ENCODE measurements around the gene EDNRA. TPM values are rescaled to one million over a fixed set of nuclear protein-coding genes. Genes with fewer than 3 reads are reported as not detected.

The EDNRA gene
- total RNA-seq, 1 experiment from 2014 or later: 0.13 TPM

- ATAC-seq: no peak
- TF ChIP-seq, protein P1, sequence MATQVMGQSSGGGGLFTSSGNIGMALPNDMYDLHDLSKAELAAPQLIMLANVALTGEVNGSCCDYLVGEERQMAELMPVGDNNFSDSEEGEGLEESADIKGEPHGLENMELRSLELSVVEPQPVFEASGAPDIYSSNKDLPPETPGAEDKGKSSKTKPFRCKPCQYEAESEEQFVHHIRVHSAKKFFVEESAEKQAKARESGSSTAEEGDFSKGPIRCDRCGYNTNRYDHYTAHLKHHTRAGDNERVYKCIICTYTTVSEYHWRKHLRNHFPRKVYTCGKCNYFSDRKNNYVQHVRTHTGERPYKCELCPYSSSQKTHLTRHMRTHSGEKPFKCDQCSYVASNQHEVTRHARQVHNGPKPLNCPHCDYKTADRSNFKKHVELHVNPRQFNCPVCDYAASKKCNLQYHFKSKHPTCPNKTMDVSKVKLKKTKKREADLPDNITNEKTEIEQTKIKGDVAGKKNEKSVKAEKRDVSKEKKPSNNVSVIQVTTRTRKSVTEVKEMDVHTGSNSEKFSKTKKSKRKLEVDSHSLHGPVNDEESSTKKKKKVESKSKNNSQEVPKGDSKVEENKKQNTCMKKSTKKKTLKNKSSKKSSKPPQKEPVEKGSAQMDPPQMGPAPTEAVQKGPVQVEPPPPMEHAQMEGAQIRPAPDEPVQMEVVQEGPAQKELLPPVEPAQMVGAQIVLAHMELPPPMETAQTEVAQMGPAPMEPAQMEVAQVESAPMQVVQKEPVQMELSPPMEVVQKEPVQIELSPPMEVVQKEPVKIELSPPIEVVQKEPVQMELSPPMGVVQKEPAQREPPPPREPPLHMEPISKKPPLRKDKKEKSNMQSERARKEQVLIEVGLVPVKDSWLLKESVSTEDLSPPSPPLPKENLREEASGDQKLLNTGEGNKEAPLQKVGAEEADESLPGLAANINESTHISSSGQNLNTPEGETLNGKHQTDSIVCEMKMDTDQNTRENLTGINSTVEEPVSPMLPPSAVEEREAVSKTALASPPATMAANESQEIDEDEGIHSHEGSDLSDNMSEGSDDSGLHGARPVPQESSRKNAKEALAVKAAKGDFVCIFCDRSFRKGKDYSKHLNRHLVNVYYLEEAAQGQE (IDR thresholded peaks at IDR 0.05; ENCODE audit: insufficient read depth in 1 of 2, low read depth in 2 of 2, low read length in 1 of 2): no peak
- TF ChIP-seq CTCF (IDR thresholded peaks at IDR 0.05): no peak
- Histone ChIP-seq H3K27me3 (ENCODE audit: control insufficient read depth, insufficient read depth, low read length) (no peaks in the 10 kb centered on the region), H3K9me3 (ENCODE audit: control insufficient read depth, insufficient read depth, low read depth, low read length) (no peaks in the 10 kb centered on the region), H3K36me3 (ENCODE audit: control insufficient read depth, insufficient read depth, low read length) (no peaks in the 10 kb centered on the region), H3K27ac (ENCODE audit: low read length) (no peak overlapping the region), H3K4me1 (ENCODE audit: control insufficient read depth, insufficient read depth, low read length) (no peaks in the 10 kb centered on the region), H3K4me3 (ENCODE audit: low read depth in 2 of 2, low read length in 2 of 2) (no peak overlapping the region)
- ChIA-PET CTCF (no interaction called here), POLR2A (interaction anchor here (0.6 kb wide), 1 partner anchor 428 kb away, joined by 3 read pairs; no protein-coding TSS in a partner anchor)
- DNase-seq (ENCODE audit: low read depth, low spot score): no peak
- intact Hi-C loops (cut with micrococcal nuclease; ENCODE audit: unreplicated experiment): no loop called here
- BruUV-seq (replicated peaks): no TSS peak
- in situ Hi-C loops (cut with HindIII; ENCODE audit: low pct_unique_long_range_greater_than_20kb, low sequenced_read_pairs): no loop called here
These were observed 105.1 kb downstream of the EDNRA start for GRCh38 chr4:147586032-147586431.

DNA sequence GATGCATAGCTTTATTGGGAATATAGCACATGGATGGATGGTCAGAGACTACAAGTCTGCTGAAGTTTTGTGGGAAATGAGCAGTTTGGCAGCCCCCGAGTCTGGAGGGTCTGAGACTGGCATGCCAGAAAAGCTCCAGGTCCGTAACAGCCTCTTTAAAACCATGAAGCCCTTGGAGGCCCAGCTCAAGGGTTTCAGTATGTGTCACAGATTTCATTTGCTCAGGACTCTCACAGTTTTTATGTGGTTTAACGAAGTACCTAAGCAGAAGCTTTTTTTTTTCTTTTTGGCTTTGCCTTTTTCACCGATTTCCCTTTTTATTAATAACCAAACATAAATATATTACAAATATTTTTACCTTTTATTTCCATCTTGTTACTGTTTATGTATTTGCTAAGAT lies 105.7 kb downstream of the EDNRA start:
- DNase-seq (ENCODE audit: low read depth, low spot score): no peak
- TF ChIP-seq CTCF (IDR thresholded peaks at IDR 0.05) (no peak), SIN3A (IDR thresholded peaks at IDR 0.05; ENCODE audit: borderline replicate concordance, insufficient read depth, low read depth, low read length) (no peak), POLR2AphosphoS5 (IDR thresholded peaks at IDR 0.05; ENCODE audit: low read depth, low read length) (no peak), TCF7L2 (IDR thresholded peaks at IDR 0.05; ENCODE audit: low read depth, low read length) (no peak)
- TF ChIP-seq, protein P1 (IDR thresholded peaks at IDR 0.05; ENCODE audit: insufficient read depth in 1 of 2, low read depth in 2 of 2, low read length in 1 of 2): no peak
- in situ Hi-C loops (cut with HindIII; ENCODE audit: low pct_unique_long_range_greater_than_20kb, low sequenced_read_pairs): no loop called here
- intact Hi-C loops (cut with micrococcal nuclease; ENCODE audit: unreplicated experiment): no loop called here
- Histone ChIP-seq H3K9me3 (ENCODE audit: control insufficient read depth, insufficient read depth, low read depth, low read length) (no peaks in the 10 kb centered on the region), H3K27me3 (ENCODE audit: control insufficient read depth, insufficient read depth, low read length) (no peaks in the 10 kb centered on the region), H3K4me1 (ENCODE audit: control insufficient read depth, insufficient read depth, low read length) (no peaks in the 10 kb centered on the region), H3K27ac (ENCODE audit: low read length) (no peak overlapping the region), H3K4me3 (ENCODE audit: low read depth in 2 of 2, low read length in 2 of 2) (no peak overlapping the region), H3K36me3 (ENCODE audit: control insufficient read depth, insufficient read depth, low read length) (no peaks in the 10 kb centered on the region)
- BruUV-seq (replicated peaks): no TSS peak
- POLR2A ChIA-PET: interaction anchor here (0.6 kb wide), 1 partner anchor 429 kb away, joined by 3 read pairs; no protein-coding TSS in a partner anchor
- CTCF ChIA-PET: no interaction called here
- ATAC-seq: no peak
